Neural cell (in vitro differentiated cells): ENCODE measurements around the gene PPP2R2D. TPM values are rescaled to one million over a fixed set of nuclear protein-coding genes. Genes with fewer than 3 reads are reported as not detected.

ENCODE experiments used
- H2AFZ ChIP-seq: fragments of 200-600, 300-800 bp; sonication (generic), shearing (Covaris generic); 2 replicates; pipeline ENCODE4 v1.6.0; 2014; ENCODE audit warnings: low read depth, mild to moderate bottlenecking, antibody characterized with exemption, low read length, moderate library complexity
- H3F3A ChIP-seq: fragments of 200-600 bp; shearing (Covaris generic); 2 replicates; pipeline ENCODE4 v1.6.1; 2016; ENCODE audit warnings: mild to moderate bottlenecking, moderate library complexity, mixed read lengths, antibody characterized with exemption, low read length; ENCODE audit not compliant: insufficient read depth, poor library complexity, severe bottlenecking
- H3K27ac ChIP-seq: fragments of 200-600, 300-800 bp; sonication (generic), shearing (Covaris generic); 2 replicates; pipeline ENCODE4 v1.5.1; 2014; ENCODE audit warnings: mild to moderate bottlenecking, low read length, moderate library complexity
- H3K27me3 ChIP-seq: fragments of 300-800, 200-600 bp; sonication (generic), shearing (Covaris generic); 2 replicates; pipeline ENCODE4 v1.6.0; 2014; ENCODE audit warnings: mild to moderate bottlenecking, low read depth, low read length, moderate library complexity; ENCODE audit not compliant: insufficient read depth
- H3K36me3 ChIP-seq: fragments of 300-800, 200-600 bp; sonication (generic), shearing (Covaris generic); 2 replicates; pipeline ENCODE4 v1.5.1; 2014; ENCODE audit warnings: mild to moderate bottlenecking, antibody characterized with exemption, low read length, moderate library complexity; ENCODE audit not compliant: insufficient read depth
- H3K4me2 ChIP-seq: fragments of 300-800, 200-600 bp; sonication (generic), shearing (Covaris generic); 2 replicates; pipeline ENCODE4 v1.6.0; 2014; ENCODE audit warnings: mild to moderate bottlenecking, low read length
- H3K4me3 ChIP-seq: fragments of 300-800, 200-600 bp; sonication (generic), shearing (Covaris generic); 2 replicates; pipeline ENCODE4 v1.5.1; 2014; ENCODE audit warnings: mild to moderate bottlenecking, low read length, moderate library complexity
- H3K79me2 ChIP-seq: fragments of 200-600 bp; shearing (Covaris generic); replicated peaks from 2 replicates; pipeline ENCODE4 v1.6.0; 2014; ENCODE audit warnings: mild to moderate bottlenecking, low read length, moderate library complexity; ENCODE audit not compliant: insufficient read depth
- H3K9ac ChIP-seq: fragments of 300-800, 200-600 bp; sonication (generic), shearing (Covaris generic); 2 replicates; pipeline ENCODE4 v1.6.1; 2016; ENCODE audit warnings: mild to moderate bottlenecking, low read length, mixed read lengths
- H3K9me2 ChIP-seq: fragments of 200-600 bp; shearing (Covaris generic); 2 replicates; pipeline ENCODE4 v1.6.1; 2016; ENCODE audit warnings: mild to moderate bottlenecking, low read length, mixed read lengths; ENCODE audit not compliant: insufficient read depth
- H3K9me3 ChIP-seq: fragments of 200-600, 300-800 bp; sonication (generic), shearing (Covaris generic); 2 replicates; pipeline ENCODE4 v1.6.1; 2016; ENCODE audit warnings: mild to moderate bottlenecking, mixed run types, low read length, moderate library complexity, mixed read lengths
- H4K20me1 ChIP-seq: fragments of 200-600 bp; shearing (Covaris generic); 2 replicates; pipeline ENCODE4 v1.6.1; 2016; ENCODE audit warnings: mild to moderate bottlenecking, mixed run types; ENCODE audit not compliant: insufficient read depth
- EP300 ChIP-seq: fragments of 450-650 bp; conservative IDR thresholded peaks from 2 replicates; pipeline ENCODE4 v1.6.1; 2014; ENCODE audit warnings: antibody characterized with exemption, mild to moderate bottlenecking, moderate library complexity; ENCODE audit not compliant: poor library complexity, severe bottlenecking
- EZH2 ChIP-seq: fragments of 200-600, 300-800 bp; shearing (Covaris generic), sonication (generic); IDR thresholded peaks from 2 replicates; pipeline ENCODE4 v1.6.1; 2014; ENCODE audit warnings: antibody characterized with exemption, low read length, borderline replicate concordance, mild to moderate bottlenecking; ENCODE audit not compliant: insufficient read depth, poor library complexity, severe bottlenecking
- MXI1 ChIP-seq: fragments of 450-650 bp; conservative IDR thresholded peaks from 2 replicates; pipeline ENCODE4 v1.6.1; 2014; ENCODE audit warnings: antibody characterized with exemption, mild to moderate bottlenecking; ENCODE audit not compliant: poor library complexity, severe bottlenecking
- POLR2AphosphoS5 ChIP-seq: IDR thresholded peaks from 2 replicates; pipeline ENCODE4 v1.6.1; 2012
- RAD21 ChIP-seq: fragments of 450-650 bp; conservative IDR thresholded peaks from 2 replicates; pipeline ENCODE4 v1.6.1; 2014; ENCODE audit warnings: antibody characterized with exemption, mild to moderate bottlenecking, moderate library complexity
- SMC3 ChIP-seq: fragments of 450-650 bp; conservative IDR thresholded peaks from 2 replicates; pipeline ENCODE4 v1.6.1; 2014; ENCODE audit warnings: antibody characterized with exemption, mild to moderate bottlenecking, moderate library complexity; ENCODE audit not compliant: poor library complexity
- TAF1 ChIP-seq: IDR thresholded peaks from 2 replicates; pipeline ENCODE4 v1.6.1; 2012; ENCODE audit warnings: low read depth
- polyA plus RNA-seq: library from polyadenylated mRNA; depleted of rRNA; stranded (reverse); fragments of >200 nt; gene quantifications from 2 replicates; pipeline ENCODE4 v1.2.3, GENCODE V29; 2014
- TF ChIP-seq, protein P1 (sequence below): fragments of 450-650 bp; IDR thresholded peaks from 2 replicates; pipeline ENCODE4 v1.5.1; 2014; ENCODE audit warnings: antibody characterized with exemption, mild to moderate bottlenecking, moderate library complexity; ENCODE audit not compliant: poor library complexity, severe bottlenecking
- TF ChIP-seq, protein P2 (sequence below): IDR thresholded peaks from 2 replicates; pipeline ENCODE4 v1.6.1; 2012; ENCODE audit warnings: borderline replicate concordance

PPP2R2D gene
- polyA plus RNA-seq, 1 donor from 2014 or later = 71.7 TPM

DNA sequence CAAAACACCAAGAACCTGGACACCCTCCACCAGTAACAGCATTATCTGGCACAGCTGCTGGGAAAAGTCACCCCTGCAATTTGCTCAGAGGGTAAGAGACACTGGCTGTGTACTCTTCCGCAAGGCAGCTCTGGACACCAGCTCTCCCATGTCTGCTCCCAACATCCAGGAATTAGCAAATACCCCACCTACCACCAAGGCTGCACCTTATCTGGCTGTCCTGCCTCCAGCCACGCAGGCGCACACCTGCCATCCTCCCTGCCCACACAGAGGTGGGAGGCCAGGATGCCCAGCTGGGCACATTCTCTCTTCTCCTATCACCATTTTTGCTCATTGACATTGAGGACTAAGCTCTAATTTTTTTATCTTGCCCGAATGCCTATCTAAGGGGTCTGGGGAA, 101.2 kb downstream of the PPP2R2D start:
- H4K20me1 ChIP-seq = no peaks in the 10 kb centered on the region

DNA sequence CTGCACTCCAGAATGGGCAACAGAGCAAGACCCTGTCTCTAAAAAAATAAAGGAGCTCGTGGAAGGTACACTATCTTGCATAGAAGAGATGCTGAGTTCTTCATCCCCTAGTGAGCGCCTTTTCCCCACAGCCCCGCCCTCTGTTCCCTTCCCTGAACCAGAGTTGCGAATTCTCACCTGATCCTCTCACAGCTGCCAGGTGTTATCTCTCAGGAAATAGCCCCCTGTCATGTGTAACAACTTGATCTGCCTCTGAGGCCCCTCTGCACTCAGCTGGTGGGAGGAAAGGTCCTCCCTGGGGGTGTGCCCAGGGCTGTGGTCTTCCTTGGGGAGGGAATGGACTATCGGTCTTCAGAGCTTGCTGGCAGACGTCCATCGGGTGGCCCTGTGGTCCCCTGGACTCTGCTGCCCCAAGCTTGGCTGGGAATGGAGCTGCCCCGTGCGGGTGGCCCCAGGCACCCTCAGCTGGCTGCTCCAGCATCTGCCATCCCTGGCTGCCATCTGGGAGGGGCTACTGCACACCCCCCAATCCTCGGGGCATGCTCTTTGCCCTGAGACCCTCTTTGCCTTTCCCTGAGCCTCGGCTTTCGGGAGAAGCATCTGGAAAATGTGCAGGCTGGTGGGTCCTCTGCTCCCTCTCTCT, 102.6 kb downstream of the PPP2R2D start:
- no peak overlapping the region for H2AFZ ChIP-seq
- H3K9me3 ChIP-seq = no peaks in the 10 kb centered on the region
- no peaks in the 10 kb centered on the region for H3K36me3 ChIP-seq
- no peaks in the 10 kb centered on the region for H3K79me2 ChIP-seq
- H3K27ac ChIP-seq = no peak overlapping the region
- TF ChIP-seq EZH2 (no peak), TAF1 (no peak), RAD21 (no peak), EP300 (no peak), POLR2AphosphoS5 (no peak), MXI1 (no peak), SMC3 (no peak)
- TF ChIP-seq, protein P1, sequence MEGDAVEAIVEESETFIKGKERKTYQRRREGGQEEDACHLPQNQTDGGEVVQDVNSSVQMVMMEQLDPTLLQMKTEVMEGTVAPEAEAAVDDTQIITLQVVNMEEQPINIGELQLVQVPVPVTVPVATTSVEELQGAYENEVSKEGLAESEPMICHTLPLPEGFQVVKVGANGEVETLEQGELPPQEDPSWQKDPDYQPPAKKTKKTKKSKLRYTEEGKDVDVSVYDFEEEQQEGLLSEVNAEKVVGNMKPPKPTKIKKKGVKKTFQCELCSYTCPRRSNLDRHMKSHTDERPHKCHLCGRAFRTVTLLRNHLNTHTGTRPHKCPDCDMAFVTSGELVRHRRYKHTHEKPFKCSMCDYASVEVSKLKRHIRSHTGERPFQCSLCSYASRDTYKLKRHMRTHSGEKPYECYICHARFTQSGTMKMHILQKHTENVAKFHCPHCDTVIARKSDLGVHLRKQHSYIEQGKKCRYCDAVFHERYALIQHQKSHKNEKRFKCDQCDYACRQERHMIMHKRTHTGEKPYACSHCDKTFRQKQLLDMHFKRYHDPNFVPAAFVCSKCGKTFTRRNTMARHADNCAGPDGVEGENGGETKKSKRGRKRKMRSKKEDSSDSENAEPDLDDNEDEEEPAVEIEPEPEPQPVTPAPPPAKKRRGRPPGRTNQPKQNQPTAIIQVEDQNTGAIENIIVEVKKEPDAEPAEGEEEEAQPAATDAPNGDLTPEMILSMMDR = no peak
- TF ChIP-seq, protein P2, sequence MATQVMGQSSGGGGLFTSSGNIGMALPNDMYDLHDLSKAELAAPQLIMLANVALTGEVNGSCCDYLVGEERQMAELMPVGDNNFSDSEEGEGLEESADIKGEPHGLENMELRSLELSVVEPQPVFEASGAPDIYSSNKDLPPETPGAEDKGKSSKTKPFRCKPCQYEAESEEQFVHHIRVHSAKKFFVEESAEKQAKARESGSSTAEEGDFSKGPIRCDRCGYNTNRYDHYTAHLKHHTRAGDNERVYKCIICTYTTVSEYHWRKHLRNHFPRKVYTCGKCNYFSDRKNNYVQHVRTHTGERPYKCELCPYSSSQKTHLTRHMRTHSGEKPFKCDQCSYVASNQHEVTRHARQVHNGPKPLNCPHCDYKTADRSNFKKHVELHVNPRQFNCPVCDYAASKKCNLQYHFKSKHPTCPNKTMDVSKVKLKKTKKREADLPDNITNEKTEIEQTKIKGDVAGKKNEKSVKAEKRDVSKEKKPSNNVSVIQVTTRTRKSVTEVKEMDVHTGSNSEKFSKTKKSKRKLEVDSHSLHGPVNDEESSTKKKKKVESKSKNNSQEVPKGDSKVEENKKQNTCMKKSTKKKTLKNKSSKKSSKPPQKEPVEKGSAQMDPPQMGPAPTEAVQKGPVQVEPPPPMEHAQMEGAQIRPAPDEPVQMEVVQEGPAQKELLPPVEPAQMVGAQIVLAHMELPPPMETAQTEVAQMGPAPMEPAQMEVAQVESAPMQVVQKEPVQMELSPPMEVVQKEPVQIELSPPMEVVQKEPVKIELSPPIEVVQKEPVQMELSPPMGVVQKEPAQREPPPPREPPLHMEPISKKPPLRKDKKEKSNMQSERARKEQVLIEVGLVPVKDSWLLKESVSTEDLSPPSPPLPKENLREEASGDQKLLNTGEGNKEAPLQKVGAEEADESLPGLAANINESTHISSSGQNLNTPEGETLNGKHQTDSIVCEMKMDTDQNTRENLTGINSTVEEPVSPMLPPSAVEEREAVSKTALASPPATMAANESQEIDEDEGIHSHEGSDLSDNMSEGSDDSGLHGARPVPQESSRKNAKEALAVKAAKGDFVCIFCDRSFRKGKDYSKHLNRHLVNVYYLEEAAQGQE = no peak
- H3F3A ChIP-seq = no peaks in the 10 kb centered on the region
- no peaks in the 10 kb centered on the region for H3K27me3 ChIP-seq
- no peak overlapping the region for H3K4me2 ChIP-seq
- no peak overlapping the region for H3K4me3 ChIP-seq
- no peaks in the 10 kb centered on the region for H4K20me1 ChIP-seq
- H3K9me2 ChIP-seq = no peaks in the 10 kb centered on the region
- no peak overlapping the region for H3K9ac ChIP-seq

More for the DNA sequence above, 101.2 kb downstream of the PPP2R2D start:
- Histone ChIP-seq H3K79me2 (no peaks in the 10 kb centered on the region), H3K27ac (no peak overlapping the region), H3K9me2 (no peaks in the 10 kb centered on the region), H3K9ac (no peak overlapping the region), H3K4me2 (no peak overlapping the region), H3K36me3 (no peaks in the 10 kb centered on the region), H3K9me3 (no peaks in the 10 kb centered on the region), H3K4me3 (no peak overlapping the region), H2AFZ (no peak overlapping the region), H3K27me3 (no peaks in the 10 kb centered on the region), H3F3A (no peaks in the 10 kb centered on the region)
- TF ChIP-seq EZH2 = no peak
- TF ChIP-seq, protein P1 = no peak
- no peak for TF ChIP-seq RAD21
- TF ChIP-seq POLR2AphosphoS5 = no peak
- no peak for TF ChIP-seq SMC3
